Activated CD8-positive, alpha-beta memory T cell treated with anti-CD3 and anti-CD28 coated beads, Interleukin-2, amount 10 ng/mL, durations not matched to agents 7 days and 5 days (primary cell): ENCODE results near the gene CARM1. TPM values are rescaled to one million over a fixed set of nuclear protein-coding genes. Genes with fewer than 3 reads are reported as not detected.

Experiments
- ATAC-seq: fragments of 150-1000 bp; cut with Tn5 transposase; one replicate; pipeline ENCODE4 v1.10.0; 2021; ENCODE audit warnings: moderate library complexity
- CTCF ChIA-PET: fragments of 350-600 bp; sonication (Branson Sonifier 250); formaldehyde crosslinking; loops from one replicate; lab custom pipeline; 2021; ENCODE audit warnings: antibody characterized with exemption; lab: Charles Lee
- DNase-seq: peaks from one replicate; pipeline ENCODE4 v3.0.0-alpha.2; 2020
- H3K27ac Mint-ChIP-seq: one replicate; pipeline ENCODE4 v1.8.0; 2021; ENCODE audit warnings: mild to moderate bottlenecking, mixed read lengths
- H3K27me3 Mint-ChIP-seq: one replicate; pipeline ENCODE4 v1.8.0; 2021; ENCODE audit warnings: mixed read lengths
- H3K36me3 Mint-ChIP-seq: one replicate; pipeline ENCODE4 v1.8.0; 2021; ENCODE audit warnings: mild to moderate bottlenecking, mixed read lengths
- H3K4me1 Mint-ChIP-seq: one replicate; pipeline ENCODE4 v1.8.0; 2021; ENCODE audit warnings: mixed read lengths
- H3K4me3 Mint-ChIP-seq: one replicate; pipeline ENCODE4 v1.8.0; 2021; ENCODE audit warnings: mild to moderate bottlenecking, moderate library complexity, mixed read lengths
- H3K9me3 Mint-ChIP-seq: one replicate; pipeline ENCODE4 v1.8.0; 2022; ENCODE audit warnings: low read depth, mixed read lengths
- total RNA-seq, 2 experiments: library from RNA; stranded (reverse); gene quantifications; one replicate each; pipeline ENCODE4 v1.2.3, GENCODE V29; 2021

CARM1 gene
- total RNA-seq, 2 experiments from 2014 or later: 38.5 to 48.1 TPM

GRCh38 chr19:10885201-10886169, 14.1 kb downstream of the CARM1 start:
- H3K4me1 Mint-ChIP-seq: no peaks in the 10 kb centered on the region
- CTCF ChIA-PET: no interaction called here
- H3K36me3 Mint-ChIP-seq: no peaks in the 10 kb centered on the region
- no peak for ATAC-seq
- no peak overlapping the region for H3K27ac Mint-ChIP-seq
- no peaks in the 10 kb centered on the region for H3K9me3 Mint-ChIP-seq
- no peaks in the 10 kb centered on the region for H3K27me3 Mint-ChIP-seq
- DNase-seq: no peak
- no peak overlapping the region for H3K4me3 Mint-ChIP-seq

GRCh38 chr19:10887616-10888367, 16.4 kb downstream of the CARM1 start:
- H3K4me1 Mint-ChIP-seq: no peaks in the 10 kb centered on the region
- CTCF ChIA-PET: interaction anchor here (1.1 kb wide), 1 partner anchor 9 kb away, joined by 4 read pairs; no protein-coding TSS in a partner anchor
- no peak for ATAC-seq
- H3K9me3 Mint-ChIP-seq: no peaks in the 10 kb centered on the region
- H3K36me3 Mint-ChIP-seq: no peaks in the 10 kb centered on the region
- no peaks in the 10 kb centered on the region for H3K27me3 Mint-ChIP-seq
- H3K27ac Mint-ChIP-seq: no peak overlapping the region
- DNase-seq: no peak
- H3K4me3 Mint-ChIP-seq: no peak overlapping the region

GRCh38 chr19:10888421-10888866, 17.1 kb downstream of the CARM1 start:
- no peak for ATAC-seq
- DNase-seq: no peak
- Mint-ChIP-seq H3K4me1 (no peaks in the 10 kb centered on the region), H3K27me3 (no peaks in the 10 kb centered on the region), H3K36me3 (no peaks in the 10 kb centered on the region), H3K4me3 (no peak overlapping the region), H3K9me3 (no peaks in the 10 kb centered on the region), H3K27ac (no peak overlapping the region)
- CTCF ChIA-PET: interaction anchor here (0.8 to 1.1 kb wide), 2 partner anchors 9 kb away, joined by 4 read pairs; no protein-coding TSS in a partner anchor

- Mint-ChIP-seq H3K36me3 (no peaks in the 10 kb centered on the region), H3K27ac (no peak overlapping the region), H3K27me3 (no peaks in the 10 kb centered on the region), H3K9me3 (no peaks in the 10 kb centered on the region), H3K4me3 (no peak overlapping the region), H3K4me1 (no peaks in the 10 kb centered on the region)
- ATAC-seq (no peak), DNase-seq (no peak)
- CTCF ChIA-PET: interaction anchor here (1.9 kb wide), 1 partner anchor 52 kb away, joined by 6 read pairs; no protein-coding TSS in a partner anchor
These were observed 18.5 kb downstream of the CARM1 start for GRCh38 chr19:10889880-10890279.

- CTCF ChIA-PET: interaction anchor here (1.9 kb wide), 1 partner anchor 50 kb away, joined by 6 read pairs; no protein-coding TSS in a partner anchor
- H3K27me3 Mint-ChIP-seq: no peaks in the 10 kb centered on the region
- H3K9me3 Mint-ChIP-seq: no peaks in the 10 kb centered on the region
- ATAC-seq: no peak
- no peak overlapping the region for H3K4me3 Mint-ChIP-seq
- DNase-seq: no peak
- H3K36me3 Mint-ChIP-seq: no peaks in the 10 kb centered on the region
- H3K4me1 Mint-ChIP-seq: peaks cover 3% of the 10 kb centered on the region
- no peak overlapping the region for H3K27ac Mint-ChIP-seq
These were observed 20.2 kb downstream of the CARM1 start for GRCh38 chr19:10891405-10892086.

GRCh38 chr19:10892256-10892655, 20.9 kb downstream of the CARM1 start:
- CTCF ChIA-PET: interaction anchor here (1.2 kb wide), 1 partner anchor 15 kb away, joined by 4 read pairs; no protein-coding TSS in a partner anchor
- ATAC-seq (no peak), DNase-seq (no peak)
- peaks cover 8% of the 10 kb centered on the region for H3K4me1 Mint-ChIP-seq
- no peak overlapping the region for H3K4me3 Mint-ChIP-seq
- H3K36me3 Mint-ChIP-seq: no peaks in the 10 kb centered on the region
- H3K27ac Mint-ChIP-seq: no peak overlapping the region
- no peaks in the 10 kb centered on the region for H3K27me3 Mint-ChIP-seq
- no peaks in the 10 kb centered on the region for H3K9me3 Mint-ChIP-seq

GRCh38 chr19:10894911-10895213, 23.5 kb downstream of the CARM1 start:
- ATAC-seq (no peak), DNase-seq (no peak)
- H3K27ac Mint-ChIP-seq: no peak overlapping the region
- H3K4me1 Mint-ChIP-seq: peaks cover 8% of the 10 kb centered on the region
- CTCF ChIA-PET: no interaction called here
- no peaks in the 10 kb centered on the region for H3K27me3 Mint-ChIP-seq
- no peaks in the 10 kb centered on the region for H3K36me3 Mint-ChIP-seq
- H3K4me3 Mint-ChIP-seq: no peak overlapping the region
- no peaks in the 10 kb centered on the region for H3K9me3 Mint-ChIP-seq

- peaks cover 8% of the 10 kb centered on the region for H3K4me1 Mint-ChIP-seq
- DNase-seq (no peak), ATAC-seq (no peak)
- H3K27me3 Mint-ChIP-seq: no peaks in the 10 kb centered on the region
- no peaks in the 10 kb centered on the region for H3K36me3 Mint-ChIP-seq
- CTCF ChIA-PET: interaction anchor here (1.2 kb wide), 1 partner anchor 37 kb away, joined by 3 read pairs; no protein-coding TSS in a partner anchor
- H3K9me3 Mint-ChIP-seq: no peaks in the 10 kb centered on the region
- no peak overlapping the region for H3K27ac Mint-ChIP-seq
- H3K4me3 Mint-ChIP-seq: no peak overlapping the region
These were observed 24.0 kb downstream of the CARM1 start for GRCh38 chr19:10895363-10895762.

- H3K9me3 Mint-ChIP-seq: no peaks in the 10 kb centered on the region
- no peak for DNase-seq
- no peak for ATAC-seq
- no peaks in the 10 kb centered on the region for H3K36me3 Mint-ChIP-seq
- CTCF ChIA-PET: interaction anchor here (1.2 kb wide), 1 partner anchor 38 kb away, joined by 3 read pairs; no protein-coding TSS in a partner anchor
- no peak overlapping the region for H3K27ac Mint-ChIP-seq
- peaks cover 8% of the 10 kb centered on the region for H3K4me1 Mint-ChIP-seq
- no peak overlapping the region for H3K4me3 Mint-ChIP-seq
- H3K27me3 Mint-ChIP-seq: no peaks in the 10 kb centered on the region
These were observed 24.6 kb downstream of the CARM1 start for GRCh38 chr19:10895920-10896319.

- H3K27me3 Mint-ChIP-seq: no peaks in the 10 kb centered on the region
- no peak overlapping the region for H3K4me3 Mint-ChIP-seq
- no peaks in the 10 kb centered on the region for H3K9me3 Mint-ChIP-seq
- peaks cover 8% of the 10 kb centered on the region for H3K4me1 Mint-ChIP-seq
- CTCF ChIA-PET: interaction anchor here (1.2 kb wide), 1 partner anchor 39 kb away, joined by 3 read pairs; no protein-coding TSS in a partner anchor
- no peaks in the 10 kb centered on the region for H3K36me3 Mint-ChIP-seq
- H3K27ac Mint-ChIP-seq: no peak overlapping the region
- DNase-seq: no peak
- peak; percentile 64 for ATAC-seq
These were observed 25.6 kb downstream of the CARM1 start for GRCh38 chr19:10896851-10897526.

GRCh38 chr19:10898633-10899032, 27.3 kb downstream of the CARM1 start:
- H3K27ac Mint-ChIP-seq: no peak overlapping the region
- CTCF ChIA-PET: no interaction called here
- peaks cover 4% of the 10 kb centered on the region for H3K9me3 Mint-ChIP-seq
- peaks cover 5% of the 10 kb centered on the region for H3K36me3 Mint-ChIP-seq
- H3K4me1 Mint-ChIP-seq: peaks cover 8% of the 10 kb centered on the region
- no peaks in the 10 kb centered on the region for H3K27me3 Mint-ChIP-seq
- ATAC-seq: no peak
- H3K4me3 Mint-ChIP-seq: no peak overlapping the region
- no peak for DNase-seq

- Mint-ChIP-seq H3K27me3 (no peaks in the 10 kb centered on the region), H3K4me1 (peaks cover 8% of the 10 kb centered on the region), H3K4me3 (no peak overlapping the region), H3K27ac (no peak overlapping the region), H3K9me3 (peaks cover 4% of the 10 kb centered on the region), H3K36me3 (peaks cover 7% of the 10 kb centered on the region)
- no peak for DNase-seq
- ATAC-seq: no peak
- CTCF ChIA-PET: interaction anchor here (1.2 kb wide), 1 partner anchor 136 kb away, joined by 4 read pairs; no protein-coding TSS in a partner anchor
These were observed 27.8 kb downstream of the CARM1 start for GRCh38 chr19:10899151-10899653.
